Right ventricle myocardium superior (tissue), 1 donor: ENCODE data around the gene CCDC83. TPM values are rescaled to one million over a fixed set of nuclear protein-coding genes. Genes with fewer than 3 reads are reported as not detected.
A peak's percentile ranks its signal among the peaks of the same experiment; 100 is the strongest.
"Not testable (repeated sequence)": the region's sequence is repeated elsewhere in the genome, so short reads cannot be mapped to it uniquely, and the experiment has no call there.

Experiments used
- ATAC-seq: fragments of 200-7000 bp; cut with Tn5 transposase; one replicate; pipeline ENCODE4 v1.9.1; 2020; ENCODE audit warnings: mild to moderate bottlenecking; ENCODE audit not compliant: poor library complexity
- DNase-seq: peaks from one replicate; pipeline ENCODE4 v3.0.0-alpha.2; 2020
- intact Hi-C: fragments of 100-400 bp; cut with DNase I; formaldehyde crosslinking; loops from one replicate; pipeline ENCODE4 v1.11.2; 2022
- total RNA-seq: library from RNA; stranded (reverse); fragmentation: NEBNext Ultra II Directional; extraction: Animal tissue kit (Norgen Biotek cat#: 25700); gene quantifications from one replicate; pipeline ENCODE4 v1.2.1, GENCODE V29; 2021
- donor health status: DM: no; HTN: yes; CAD: no; lungs with severe emphysema.

CCDC83 gene
- total RNA-seq, 1 donor from 2014 or later, result not detected

- intact Hi-C loops, result no loop called here
- DNase-seq, result no peak
- no peak for ATAC-seq
Observed at GRCh38 chr11:85918910-85919794, 64.0 kb downstream of the CCDC83 start.

- intact Hi-C loops, result loop anchor here (10.0 kb wide), 1 partner anchor 58 kb away; no protein-coding TSS in a partner anchor
- DNase-seq, result no peak
Observed at GRCh38 chr11:85922367-85922766, 67.2 kb downstream of the CCDC83 start.

GRCh38 chr11:85923455-85923854 is 68.3 kb downstream of the CCDC83 start:
- DNase-seq (no peak), ATAC-seq (no peak)
- intact Hi-C loops, result loop anchor here (10.0 kb wide), 1 partner anchor 59 kb away; no protein-coding TSS in a partner anchor

More at GRCh38 chr11:85922367-85922766, 67.2 kb downstream of the CCDC83 start:
- no peak for ATAC-seq

DNA sequence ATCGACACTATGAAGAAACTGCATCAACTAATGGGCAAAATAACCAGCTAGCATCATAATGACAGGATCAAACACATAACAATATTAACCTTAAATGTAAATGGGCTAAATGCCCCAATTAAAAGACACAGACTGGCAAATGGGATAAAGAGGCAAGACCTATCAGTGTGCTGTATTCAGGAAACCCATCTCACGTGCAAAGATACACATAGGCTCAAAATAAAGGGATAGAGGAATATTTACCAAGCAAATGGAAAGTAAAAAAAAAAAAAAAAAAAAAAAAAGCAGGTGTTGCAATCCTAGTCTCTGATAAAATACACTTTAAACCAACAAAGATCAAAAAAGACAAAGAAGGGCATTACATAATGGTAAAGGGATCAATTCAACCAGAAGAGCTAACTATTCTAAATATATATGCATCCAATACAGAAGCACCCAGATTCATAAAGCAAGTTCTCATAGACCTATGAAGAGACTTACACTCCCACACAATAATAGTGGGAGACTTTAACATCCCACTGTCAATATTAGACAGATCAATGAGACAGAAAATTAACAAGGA is 71.6 kb downstream of the CCDC83 start:
- not testable (repeated sequence) for DNase-seq, ATAC-seq
- intact Hi-C loops, result loop anchor here (10.0 kb wide), 1 partner anchor 62 kb away; no protein-coding TSS in a partner anchor

DNA sequence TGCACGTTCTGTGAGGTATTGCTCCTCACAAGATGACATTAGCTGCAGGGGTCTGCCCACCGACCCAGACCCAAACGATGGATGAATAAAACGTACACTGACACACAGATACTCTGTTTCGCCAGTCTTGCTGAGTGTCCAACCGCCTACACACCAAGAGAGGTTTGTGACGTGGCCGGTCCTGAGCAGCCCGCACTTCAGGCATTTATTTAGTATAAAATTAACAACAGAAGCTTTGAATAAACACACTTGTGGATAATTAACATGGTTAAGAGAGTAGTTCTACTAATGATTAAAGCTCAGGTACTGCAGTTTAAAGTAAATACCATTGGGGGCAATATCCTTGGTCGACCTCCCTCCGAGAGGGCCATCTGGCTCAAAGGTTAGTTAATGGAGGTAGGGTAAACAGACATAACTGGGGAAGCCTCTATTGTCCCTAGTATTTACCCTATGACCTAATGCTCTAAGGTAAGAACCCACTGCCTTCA is 75.7 kb downstream of the CCDC83 start:
- intact Hi-C loops, result no loop called here

GRCh38 chr11:85934596-85935169 is 79.5 kb downstream of the CCDC83 start:
- DNase-seq (no peak), ATAC-seq (no peak)
- intact Hi-C loops, result loop anchor here (5.0 kb wide), 1 partner anchor 358 kb away; no protein-coding TSS in a partner anchor

More for the DNA sequence above, 75.7 kb downstream of the CCDC83 start:
- DNase-seq (no peak), ATAC-seq (no peak)

GRCh38 chr11:85935751-85936150 is 80.6 kb downstream of the CCDC83 start:
- DNase-seq (no peak), ATAC-seq (no peak)
- intact Hi-C loops, result loop anchor here (5.0 kb wide), 1 partner anchor 357 kb away; no protein-coding TSS in a partner anchor

GRCh38 chr11:85937835-85938234 is 82.7 kb downstream of the CCDC83 start:
- intact Hi-C loops, result loop anchor here (5.0 kb wide), 1 partner anchor 354 kb away; no protein-coding TSS in a partner anchor
- ATAC-seq, result no peak
- no peak for DNase-seq

- intact Hi-C loops, result loop anchor here (5.0 kb wide), 2 partner anchors 278 to 353 kb away; no protein-coding TSS in a partner anchor
- DNase-seq, result no peak
- no peak for ATAC-seq
Observed at GRCh38 chr11:85939099-85940015, 84.2 kb downstream of the CCDC83 start.

DNA sequence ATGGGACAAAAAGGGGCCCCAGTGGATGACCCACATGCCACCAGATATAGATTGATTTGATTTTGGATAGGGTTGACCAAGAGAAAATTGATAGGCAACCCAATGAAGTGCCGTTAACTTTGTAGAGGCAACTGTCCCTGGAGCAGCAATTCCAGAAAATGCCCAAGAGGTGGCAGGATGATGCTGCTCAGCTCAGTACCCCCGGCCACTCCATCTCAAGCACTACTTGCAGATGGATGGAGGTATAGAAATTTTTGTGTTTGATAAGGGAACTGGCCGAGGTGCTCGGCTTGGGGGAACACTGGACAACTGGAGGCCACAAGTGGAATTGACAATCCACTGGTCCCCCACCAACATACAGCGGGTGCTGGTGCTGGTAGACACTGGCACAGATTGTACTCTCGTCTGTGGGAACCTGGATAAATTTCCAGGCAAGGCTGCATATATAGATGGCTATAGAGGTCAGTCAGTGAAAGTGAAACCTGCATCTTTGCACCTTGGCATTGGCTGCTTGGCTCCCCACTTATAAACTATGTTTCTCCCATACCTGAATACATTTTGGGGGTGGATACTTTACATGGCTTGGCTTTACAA is 86.3 kb downstream of the CCDC83 start:
- intact Hi-C loops, result loop anchor here (5.0 kb wide), 1 partner anchor 276 kb away; no protein-coding TSS in a partner anchor
- no peak for DNase-seq
- ATAC-seq, result peak; percentile 89

DNA sequence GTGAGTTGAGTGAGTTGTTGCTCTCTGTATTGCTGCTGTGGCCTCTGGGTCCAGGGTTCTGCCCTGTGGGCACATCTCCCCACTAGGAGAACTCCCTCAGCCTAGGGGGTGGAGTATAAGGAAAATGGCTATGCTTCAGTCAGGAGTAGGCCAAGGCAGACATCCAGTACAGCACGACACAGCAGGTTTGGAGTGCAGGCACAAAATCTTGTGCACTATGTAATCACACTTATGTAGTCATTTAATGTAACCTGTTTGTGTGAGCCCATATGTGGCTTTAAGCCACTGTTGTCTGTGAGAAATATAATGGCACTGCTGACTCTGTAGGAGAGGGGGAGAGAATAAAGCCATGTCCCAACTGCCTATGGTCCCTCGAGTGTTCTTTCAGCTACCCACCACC is 90.1 kb downstream of the CCDC83 start:
- ATAC-seq (no peak), DNase-seq (no peak)
- intact Hi-C loops, result no loop called here

GRCh38 chr11:85945788-85946187 is 90.6 kb downstream of the CCDC83 start:
- intact Hi-C loops, result no loop called here
- ATAC-seq, result no peak

GRCh38 chr11:85946221-85946620 is 91.0 kb downstream of the CCDC83 start:
- intact Hi-C loops, result no loop called here
- no peak for DNase-seq

More at GRCh38 chr11:85945788-85946187, 90.6 kb downstream of the CCDC83 start:
- DNase-seq, result no peak

GRCh38 chr11:85947431-85948272 is 92.5 kb downstream of the CCDC83 start:
- no peak for DNase-seq
- peak; percentile 73 for ATAC-seq
- intact Hi-C loops, result no loop called here

More at GRCh38 chr11:85946221-85946620, 91.0 kb downstream of the CCDC83 start:
- ATAC-seq, result no peak

GRCh38 chr11:85948884-85949283 is 93.7 kb downstream of the CCDC83 start:
- ATAC-seq (no peak), DNase-seq (no peak)
- intact Hi-C loops, result no loop called here

DNA sequence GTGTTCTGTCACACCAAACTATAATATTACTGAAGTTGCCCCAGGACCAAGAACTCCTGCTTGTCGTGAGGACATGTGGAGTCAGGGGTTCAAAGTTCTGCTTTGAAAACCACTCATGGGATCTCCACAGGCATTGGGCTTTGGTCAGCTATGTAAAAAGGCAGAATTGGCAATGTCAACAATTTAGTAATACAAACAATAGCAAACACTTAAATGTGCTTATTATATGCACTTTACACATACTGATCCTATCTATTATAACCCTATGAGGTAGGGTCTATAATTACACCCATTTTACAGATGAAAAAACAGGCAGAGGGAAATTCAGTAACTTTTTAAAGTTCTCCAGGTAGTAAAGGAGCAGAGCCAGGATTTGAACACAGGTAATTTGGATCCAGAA is 94.6 kb downstream of the CCDC83 start:
- ATAC-seq (no peak), DNase-seq (no peak)
- intact Hi-C loops, result no loop called here
